Adrenal gland (tissue), 5 donors: ENCODE measurements around the gene PCNT.

ENCODE experiments used
- POLR2A ChIP-seq, 2 donors: fragments of 450-650 bp; IDR thresholded peaks; one replicate each; pipeline ENCODE4 v1.6.1; 2017; ENCODE audit warnings: antibody characterized with exemption in 2 of 2, mild to moderate bottlenecking in 2 of 2, moderate library complexity in 1 of 2
- TF ChIP-seq, protein P1 (sequence below), 6 experiments: fragments of 450-650 bp in 4 of 6; fragments of 200-600 bp in 2 of 6; sonication (generic) in 1 of 6; IDR thresholded peaks; 1 replicate in 5 of 6; 2 replicates in 1 of 6; pipeline versions ENCODE4 v1.5.1 to v1.8.0; 2016 to 2021; ENCODE audit warnings: antibody characterized with exemption in 6 of 6, mild to moderate bottlenecking in 2 of 6, moderate library complexity in 1 of 6
- donor health status: DM: no; HTN: no; CAD: no.

DNA sequence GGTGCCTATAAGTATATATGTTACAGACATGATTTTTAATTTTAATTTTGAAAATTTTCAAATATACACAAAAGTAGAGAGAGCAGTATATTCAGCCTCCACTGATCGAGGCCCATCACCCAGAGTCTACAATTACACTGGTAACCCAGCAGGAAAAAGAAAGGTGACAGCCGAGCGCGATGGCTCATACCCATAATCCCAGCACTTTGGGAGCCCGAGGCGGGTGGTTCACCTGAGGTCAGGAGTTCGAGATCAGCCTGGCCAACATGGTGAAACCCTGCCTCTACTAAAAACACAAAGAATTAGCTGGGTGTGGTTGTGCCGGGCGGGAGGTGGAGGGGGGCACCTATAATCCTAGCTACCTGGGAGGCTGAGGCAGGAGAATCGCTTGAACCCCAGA, 36.4 kb upstream of the PCNT start:
- TF ChIP-seq, protein P1, sequence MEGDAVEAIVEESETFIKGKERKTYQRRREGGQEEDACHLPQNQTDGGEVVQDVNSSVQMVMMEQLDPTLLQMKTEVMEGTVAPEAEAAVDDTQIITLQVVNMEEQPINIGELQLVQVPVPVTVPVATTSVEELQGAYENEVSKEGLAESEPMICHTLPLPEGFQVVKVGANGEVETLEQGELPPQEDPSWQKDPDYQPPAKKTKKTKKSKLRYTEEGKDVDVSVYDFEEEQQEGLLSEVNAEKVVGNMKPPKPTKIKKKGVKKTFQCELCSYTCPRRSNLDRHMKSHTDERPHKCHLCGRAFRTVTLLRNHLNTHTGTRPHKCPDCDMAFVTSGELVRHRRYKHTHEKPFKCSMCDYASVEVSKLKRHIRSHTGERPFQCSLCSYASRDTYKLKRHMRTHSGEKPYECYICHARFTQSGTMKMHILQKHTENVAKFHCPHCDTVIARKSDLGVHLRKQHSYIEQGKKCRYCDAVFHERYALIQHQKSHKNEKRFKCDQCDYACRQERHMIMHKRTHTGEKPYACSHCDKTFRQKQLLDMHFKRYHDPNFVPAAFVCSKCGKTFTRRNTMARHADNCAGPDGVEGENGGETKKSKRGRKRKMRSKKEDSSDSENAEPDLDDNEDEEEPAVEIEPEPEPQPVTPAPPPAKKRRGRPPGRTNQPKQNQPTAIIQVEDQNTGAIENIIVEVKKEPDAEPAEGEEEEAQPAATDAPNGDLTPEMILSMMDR (IDR thresholded peaks at IDR 0.05), result no peak
- no peak for TF ChIP-seq POLR2A (IDR thresholded peaks at IDR 0.05)
